GM23338 (cell line): ENCODE data around the gene FASN. TPM values are rescaled to one million over a fixed set of nuclear protein-coding genes. Genes with fewer than 3 reads are reported as not detected.

Experiments used
- ATAC-seq: fragments of 200-7000 bp; cut with Tn5 transposase; 3 replicates; pipeline ENCODE4 v1.9.1; 2020
- DNase-seq: peaks from one replicate; pipeline ENCODE4 v3.0.0-alpha.2; 2015; ENCODE audit warnings: low spot score
- H2AFZ ChIP-seq: fragments of 200-600 bp; sonication (generic); 2 replicates; pipeline ENCODE4 v1.8.0; 2016; ENCODE audit warnings: antibody characterized with exemption, mild to moderate bottlenecking, moderate library complexity
- H3F3A ChIP-seq: fragments of 200-600 bp; sonication (generic); replicated peaks from 2 replicates; pipeline ENCODE4 v1.8.0; 2017; ENCODE audit warnings: antibody characterized with exemption, mixed run types, low read depth
- H3K27ac ChIP-seq: fragments of 200-600 bp; sonication (generic); 2 replicates; pipeline ENCODE4 v1.6.1; 2016; ENCODE audit warnings: low read depth
- H3K27me3 ChIP-seq: fragments of 200-600 bp; sonication (generic); 2 replicates; pipeline ENCODE4 v1.8.0; 2016; ENCODE audit warnings: mild to moderate bottlenecking, mixed run types, moderate library complexity; ENCODE audit not compliant: insufficient read depth
- H3K36me3 ChIP-seq: fragments of 200-600 bp; sonication (generic); 2 replicates; pipeline ENCODE4 v1.8.0; 2016; ENCODE audit warnings: mild to moderate bottlenecking; ENCODE audit not compliant: insufficient read depth
- H3K4me1 ChIP-seq: fragments of 200-600 bp; sonication (generic); 2 replicates; pipeline ENCODE4 v1.8.0; 2016; ENCODE audit warnings: mild to moderate bottlenecking, moderate library complexity; ENCODE audit not compliant: insufficient read depth
- H3K4me2 ChIP-seq: fragments of 200-600 bp; sonication (generic); 2 replicates; pipeline ENCODE4 v1.7.1; 2017; ENCODE audit warnings: mixed run types
- H3K4me3 ChIP-seq: fragments of 200-600 bp; sonication (generic); 2 replicates; pipeline ENCODE4 v1.6.1; 2016; ENCODE audit warnings: mixed run types
- H3K79me2 ChIP-seq: fragments of 200-600 bp; sonication (generic); replicated peaks from 2 replicates; pipeline ENCODE4 v1.8.0; 2017; ENCODE audit warnings: mild to moderate bottlenecking; ENCODE audit not compliant: insufficient read depth
- H3K9me2 ChIP-seq: fragments of 200-600 bp; sonication (generic); 2 replicates; pipeline ENCODE4 v1.8.0; 2017; ENCODE audit not compliant: insufficient read depth
- H4K20me1 ChIP-seq: fragments of 200-600 bp; sonication (generic); replicated peaks from 2 replicates; pipeline ENCODE4 v1.8.0; 2017; ENCODE audit warnings: mild to moderate bottlenecking; ENCODE audit not compliant: insufficient read depth
- H3K27ac Mint-ChIP-seq: 2 replicates; pipeline ENCODE4 v1.8.0; 2020; ENCODE audit warnings: inconsistent platforms, mild to moderate bottlenecking, moderate library complexity, mixed read lengths
- H3K27me3 Mint-ChIP-seq: 3 replicates; pipeline ENCODE4 v1.8.0; 2022; ENCODE audit warnings: low read depth, mild to moderate bottlenecking, moderate library complexity, mixed read lengths, inconsistent platforms; ENCODE audit not compliant: insufficient read depth, poor library complexity
- H3K36me3 Mint-ChIP-seq: 3 replicates; pipeline ENCODE4 v1.8.0; 2021; ENCODE audit warnings: low read depth, mild to moderate bottlenecking, inconsistent platforms, moderate library complexity, mixed read lengths
- H3K4me1 Mint-ChIP-seq: 3 replicates; pipeline ENCODE4 v1.8.0; 2020; ENCODE audit warnings: mild to moderate bottlenecking, inconsistent platforms, mixed read lengths
- H3K4me3 Mint-ChIP-seq: 3 replicates; pipeline ENCODE4 v1.8.0; 2021; ENCODE audit warnings: moderate library complexity, mild to moderate bottlenecking, inconsistent platforms, mixed read lengths
- H3K9me3 Mint-ChIP-seq: 3 replicates; pipeline ENCODE4 v1.8.0; 2020; ENCODE audit warnings: moderate library complexity, mild to moderate bottlenecking, inconsistent platforms, mixed read lengths
- EZH2 ChIP-seq: fragments of 200-600 bp; sonication (generic); IDR thresholded peaks from one replicate; pipeline ENCODE4 v1.8.0; 2017; ENCODE audit warnings: antibody characterized with exemption, mild to moderate bottlenecking, low read depth; ENCODE audit not compliant: unreplicated experiment
- EZH2phosphoT487 ChIP-seq: fragments of 200-600 bp; sonication (generic); IDR thresholded peaks from one replicate; pipeline ENCODE4 v1.8.1; 2018; ENCODE audit warnings: antibody characterized with exemption; ENCODE audit not compliant: unreplicated experiment
- JUNB ChIP-seq: IDR thresholded peaks from one replicate; pipeline ENCODE4 v1.6.1; 2016; ENCODE audit warnings: antibody characterized with exemption; ENCODE audit not compliant: unreplicated experiment
- NANOG ChIP-seq: IDR thresholded peaks from 2 replicates; pipeline ENCODE4 v1.6.1; 2016; ENCODE audit warnings: antibody characterized with exemption, borderline replicate concordance
- POLR2AphosphoS5 ChIP-seq: IDR thresholded peaks from 2 replicates; pipeline ENCODE4 v1.6.1; 2016; ENCODE audit warnings: antibody characterized with exemption, low read depth
- STAT1 ChIP-seq: IDR thresholded peaks from one replicate; pipeline ENCODE4 v1.6.1; 2016; ENCODE audit warnings: antibody characterized with exemption; ENCODE audit not compliant: unreplicated experiment
- ZNF114 ChIP-seq: fragments of 250-450 bp; sonication (Bioruptor Pico); IDR thresholded peaks from 2 replicates; pipeline ENCODE4 v1.5.0; 2020; ENCODE audit warnings: mild to moderate bottlenecking, moderate library complexity
- polyA plus RNA-seq: library from polyadenylated mRNA; unstranded; fragments of >200 nt; fragmentation: Nextera tagmentation; extraction: Ambion mirVana; gene quantifications from 2 replicates; pipeline ENCODE4 v1.2.1, GENCODE V29; 2016
- total RNA-seq: library from RNA; depleted of rRNA; stranded (reverse); fragments of >200 nt; shearing (Covaris generic); gene quantifications from 2 replicates; pipeline ENCODE4 v1.2.3, GENCODE V29; 2014
- TF ChIP-seq, protein P1 (sequence below): IDR thresholded peaks from 2 replicates; pipeline ENCODE4 v1.6.1; 2016; ENCODE audit warnings: antibody characterized with exemption
- TF ChIP-seq, protein P2 (sequence below): IDR thresholded peaks from one replicate; pipeline ENCODE4 v1.6.1; 2018; ENCODE audit warnings: antibody characterized with exemption; ENCODE audit not compliant: unreplicated experiment
- TF ChIP-seq, protein P3 (sequence below), 2 experiments: fragments of 200-600 bp in 1 of 2; sonication (generic) in 1 of 2; conservative IDR thresholded peaks; 2 replicates each; pipeline versions ENCODE4 v1.5.1 to v1.6.1; 2016 to 2017; ENCODE audit warnings: antibody characterized with exemption in 2 of 2, low read depth in 2 of 2, mild to moderate bottlenecking in 2 of 2, moderate library complexity in 1 of 2

FASN gene
- total and polyA plus RNA-seq, 2 experiments from 2014 or later, result 120 to 849 TPM

DNA sequence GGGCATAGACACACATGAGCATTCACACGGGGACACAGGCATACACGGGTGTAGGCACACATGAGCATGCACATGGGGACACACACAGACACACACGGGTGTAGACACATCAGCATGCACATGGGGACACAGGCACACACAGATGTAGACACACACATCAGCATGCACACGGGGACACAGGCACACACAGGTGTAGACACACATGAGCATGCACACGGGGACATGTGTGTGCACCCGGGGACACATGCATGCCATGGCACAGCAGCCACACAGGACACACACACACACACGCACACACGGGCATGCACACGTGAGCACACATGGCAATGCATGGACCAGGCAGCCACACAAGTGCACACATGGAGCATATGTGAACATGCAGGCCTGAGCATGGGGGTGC lies 55.4 kb downstream of the FASN start:
- H3K27ac Mint-ChIP-seq, result no peak overlapping the region
- TF ChIP-seq, protein P1, sequence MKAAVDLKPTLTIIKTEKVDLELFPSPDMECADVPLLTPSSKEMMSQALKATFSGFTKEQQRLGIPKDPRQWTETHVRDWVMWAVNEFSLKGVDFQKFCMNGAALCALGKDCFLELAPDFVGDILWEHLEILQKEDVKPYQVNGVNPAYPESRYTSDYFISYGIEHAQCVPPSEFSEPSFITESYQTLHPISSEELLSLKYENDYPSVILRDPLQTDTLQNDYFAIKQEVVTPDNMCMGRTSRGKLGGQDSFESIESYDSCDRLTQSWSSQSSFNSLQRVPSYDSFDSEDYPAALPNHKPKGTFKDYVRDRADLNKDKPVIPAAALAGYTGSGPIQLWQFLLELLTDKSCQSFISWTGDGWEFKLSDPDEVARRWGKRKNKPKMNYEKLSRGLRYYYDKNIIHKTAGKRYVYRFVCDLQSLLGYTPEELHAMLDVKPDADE, result no peak
- TF ChIP-seq ZNF114 (CRISPR knock-in tag) (no peak), EZH2 (no peak), JUNB (no peak), STAT1 (no peak), NANOG (no peak), EZH2phosphoT487 (no peak), POLR2AphosphoS5 (no peak)
- TF ChIP-seq, protein P2, sequence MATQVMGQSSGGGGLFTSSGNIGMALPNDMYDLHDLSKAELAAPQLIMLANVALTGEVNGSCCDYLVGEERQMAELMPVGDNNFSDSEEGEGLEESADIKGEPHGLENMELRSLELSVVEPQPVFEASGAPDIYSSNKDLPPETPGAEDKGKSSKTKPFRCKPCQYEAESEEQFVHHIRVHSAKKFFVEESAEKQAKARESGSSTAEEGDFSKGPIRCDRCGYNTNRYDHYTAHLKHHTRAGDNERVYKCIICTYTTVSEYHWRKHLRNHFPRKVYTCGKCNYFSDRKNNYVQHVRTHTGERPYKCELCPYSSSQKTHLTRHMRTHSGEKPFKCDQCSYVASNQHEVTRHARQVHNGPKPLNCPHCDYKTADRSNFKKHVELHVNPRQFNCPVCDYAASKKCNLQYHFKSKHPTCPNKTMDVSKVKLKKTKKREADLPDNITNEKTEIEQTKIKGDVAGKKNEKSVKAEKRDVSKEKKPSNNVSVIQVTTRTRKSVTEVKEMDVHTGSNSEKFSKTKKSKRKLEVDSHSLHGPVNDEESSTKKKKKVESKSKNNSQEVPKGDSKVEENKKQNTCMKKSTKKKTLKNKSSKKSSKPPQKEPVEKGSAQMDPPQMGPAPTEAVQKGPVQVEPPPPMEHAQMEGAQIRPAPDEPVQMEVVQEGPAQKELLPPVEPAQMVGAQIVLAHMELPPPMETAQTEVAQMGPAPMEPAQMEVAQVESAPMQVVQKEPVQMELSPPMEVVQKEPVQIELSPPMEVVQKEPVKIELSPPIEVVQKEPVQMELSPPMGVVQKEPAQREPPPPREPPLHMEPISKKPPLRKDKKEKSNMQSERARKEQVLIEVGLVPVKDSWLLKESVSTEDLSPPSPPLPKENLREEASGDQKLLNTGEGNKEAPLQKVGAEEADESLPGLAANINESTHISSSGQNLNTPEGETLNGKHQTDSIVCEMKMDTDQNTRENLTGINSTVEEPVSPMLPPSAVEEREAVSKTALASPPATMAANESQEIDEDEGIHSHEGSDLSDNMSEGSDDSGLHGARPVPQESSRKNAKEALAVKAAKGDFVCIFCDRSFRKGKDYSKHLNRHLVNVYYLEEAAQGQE, result no peak
- TF ChIP-seq, protein P3, sequence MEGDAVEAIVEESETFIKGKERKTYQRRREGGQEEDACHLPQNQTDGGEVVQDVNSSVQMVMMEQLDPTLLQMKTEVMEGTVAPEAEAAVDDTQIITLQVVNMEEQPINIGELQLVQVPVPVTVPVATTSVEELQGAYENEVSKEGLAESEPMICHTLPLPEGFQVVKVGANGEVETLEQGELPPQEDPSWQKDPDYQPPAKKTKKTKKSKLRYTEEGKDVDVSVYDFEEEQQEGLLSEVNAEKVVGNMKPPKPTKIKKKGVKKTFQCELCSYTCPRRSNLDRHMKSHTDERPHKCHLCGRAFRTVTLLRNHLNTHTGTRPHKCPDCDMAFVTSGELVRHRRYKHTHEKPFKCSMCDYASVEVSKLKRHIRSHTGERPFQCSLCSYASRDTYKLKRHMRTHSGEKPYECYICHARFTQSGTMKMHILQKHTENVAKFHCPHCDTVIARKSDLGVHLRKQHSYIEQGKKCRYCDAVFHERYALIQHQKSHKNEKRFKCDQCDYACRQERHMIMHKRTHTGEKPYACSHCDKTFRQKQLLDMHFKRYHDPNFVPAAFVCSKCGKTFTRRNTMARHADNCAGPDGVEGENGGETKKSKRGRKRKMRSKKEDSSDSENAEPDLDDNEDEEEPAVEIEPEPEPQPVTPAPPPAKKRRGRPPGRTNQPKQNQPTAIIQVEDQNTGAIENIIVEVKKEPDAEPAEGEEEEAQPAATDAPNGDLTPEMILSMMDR (conservative IDR thresholded peaks at IDR 0.05; ENCODE audit: low read depth in 2 of 2), result no peak
- Histone ChIP-seq H3K36me3 (no peaks in the 10 kb centered on the region), H3F3A (peaks cover 3% of the 10 kb centered on the region; the same call in 1 of the 2 replicates), H3K4me2 (no peak overlapping the region), H2AFZ (no peak overlapping the region), H3K79me2 (no peaks in the 10 kb centered on the region), H3K4me3 (no peak overlapping the region), H3K4me1 (no peaks in the 10 kb centered on the region), H3K27ac (no peak overlapping the region), H3K27me3 (no peaks in the 10 kb centered on the region), H3K9me2 (no peaks in the 10 kb centered on the region), H4K20me1 (no peaks in the 10 kb centered on the region)
- peaks cover 4% of the 10 kb centered on the region for H3K36me3 Mint-ChIP-seq
- peaks cover 21% of the 10 kb centered on the region for H3K4me1 Mint-ChIP-seq
- no peaks in the 10 kb centered on the region; the same call in 2 of the 3 replicates for H3K9me3 Mint-ChIP-seq
- H3K27me3 Mint-ChIP-seq, result peaks cover 14% of the 10 kb centered on the region
- DNase-seq, result no peak
- no peak overlapping the region for H3K4me3 Mint-ChIP-seq
- no peak for ATAC-seq
